GM18520 (cell line): ENCODE results near the gene N4BP2L1.
A peak's percentile ranks its signal among the peaks of the same experiment; 100 is the strongest.
"Not testable (repeated sequence)": the region's sequence is repeated elsewhere in the genome, so short reads cannot be mapped to it uniquely, and the experiment has no call there.

ENCODE experiments used
- ATAC-seq: cut with Tn5 transposase; IDR thresholded peaks from one replicate; pipeline ENCODE4 v1.9.1; 2021; ENCODE audit not compliant: unreplicated experiment

Gene N4BP2L1

GRCh38 chr13:32391101-32391619, 36.8 kb downstream of the N4BP2L1 start:
- no peak for ATAC-seq

GRCh38 chr13:32390484-32390883, 37.4 kb downstream of the N4BP2L1 start:
- ATAC-seq = no peak

DNA sequence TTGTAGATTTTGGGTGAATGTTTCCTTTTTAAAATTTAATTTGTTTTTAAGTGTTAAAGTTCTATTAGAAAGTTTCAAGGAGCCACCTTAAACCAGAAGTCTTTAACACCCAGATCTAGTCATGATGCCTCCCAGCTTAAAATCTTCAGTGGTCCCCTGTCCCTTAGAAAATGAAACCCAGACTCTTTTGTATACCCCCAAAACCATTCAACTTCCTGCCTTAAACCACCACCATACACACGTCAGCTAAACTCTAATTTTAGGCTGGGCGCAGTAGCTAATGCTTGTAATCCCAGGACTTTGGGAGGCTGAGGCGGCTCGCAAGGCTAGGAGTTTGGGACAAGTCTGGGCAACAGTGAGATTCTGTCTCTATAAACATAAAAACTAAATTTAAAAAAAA, 37.9 kb downstream of the N4BP2L1 start:
- ATAC-seq = no peak

- no peak for ATAC-seq
Observed at GRCh38 chr13:32385410-32385809, 42.5 kb downstream of the N4BP2L1 start.

GRCh38 chr13:32384702-32385101, 43.2 kb downstream of the N4BP2L1 start:
- ATAC-seq = no peak

- ATAC-seq = no peak
Observed at GRCh38 chr13:32383836-32384618, 43.9 kb downstream of the N4BP2L1 start.

DNA sequence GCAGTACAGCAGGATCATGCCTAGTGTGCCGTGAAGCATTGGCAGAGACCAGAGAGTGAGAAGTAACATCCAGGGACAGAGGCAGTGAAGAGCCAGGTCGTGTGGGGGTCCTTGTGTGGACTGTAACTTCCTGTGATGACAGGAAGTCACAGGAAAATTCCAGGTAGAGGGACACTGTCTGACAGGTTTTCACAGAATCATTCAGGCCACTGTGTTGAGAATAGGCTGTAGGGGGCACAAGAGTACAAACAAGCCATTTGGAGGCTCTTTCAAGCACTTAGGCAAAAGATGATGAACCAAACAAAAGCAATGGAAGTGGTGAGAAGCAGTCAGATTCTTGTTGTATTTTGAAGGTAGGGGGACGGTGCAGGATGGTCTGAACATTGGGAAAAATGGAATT, 46.4 kb downstream of the N4BP2L1 start:
- ATAC-seq = no peak

DNA sequence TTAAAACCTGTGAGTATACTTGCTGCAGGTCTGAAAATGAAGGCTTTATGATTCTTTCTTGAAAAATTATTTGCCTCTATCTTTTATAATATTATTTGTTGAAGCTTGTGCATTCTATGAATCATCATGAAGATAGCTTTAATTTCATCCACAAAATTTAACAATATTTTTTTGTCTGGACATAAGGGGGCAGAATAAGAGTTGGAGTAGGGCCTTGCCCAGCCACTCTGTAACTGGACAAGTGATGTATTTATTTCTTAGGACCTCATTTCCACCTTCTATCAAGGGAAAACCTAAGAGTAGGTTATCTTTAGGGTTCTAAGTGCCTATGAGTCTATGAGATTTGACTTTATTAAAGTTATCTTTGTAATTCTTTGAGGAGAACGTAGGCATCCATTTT, 49.9 kb downstream of the N4BP2L1 start:
- no peak for ATAC-seq

GRCh38 chr13:32376642-32377415, 51.1 kb downstream of the N4BP2L1 start:
- ATAC-seq = no peak

GRCh38 chr13:32370805-32371204, 57.1 kb downstream of the N4BP2L1 start:
- no peak for ATAC-seq

- ATAC-seq = no peak
Observed at GRCh38 chr13:32362574-32362973, 65.4 kb downstream of the N4BP2L1 start.

GRCh38 chr13:32355935-32356334, 72.0 kb downstream of the N4BP2L1 start:
- ATAC-seq = not testable (repeated sequence)

- ATAC-seq = peak; percentile 53
Observed at GRCh38 chr13:32354040-32354439, 73.9 kb downstream of the N4BP2L1 start.

DNA sequence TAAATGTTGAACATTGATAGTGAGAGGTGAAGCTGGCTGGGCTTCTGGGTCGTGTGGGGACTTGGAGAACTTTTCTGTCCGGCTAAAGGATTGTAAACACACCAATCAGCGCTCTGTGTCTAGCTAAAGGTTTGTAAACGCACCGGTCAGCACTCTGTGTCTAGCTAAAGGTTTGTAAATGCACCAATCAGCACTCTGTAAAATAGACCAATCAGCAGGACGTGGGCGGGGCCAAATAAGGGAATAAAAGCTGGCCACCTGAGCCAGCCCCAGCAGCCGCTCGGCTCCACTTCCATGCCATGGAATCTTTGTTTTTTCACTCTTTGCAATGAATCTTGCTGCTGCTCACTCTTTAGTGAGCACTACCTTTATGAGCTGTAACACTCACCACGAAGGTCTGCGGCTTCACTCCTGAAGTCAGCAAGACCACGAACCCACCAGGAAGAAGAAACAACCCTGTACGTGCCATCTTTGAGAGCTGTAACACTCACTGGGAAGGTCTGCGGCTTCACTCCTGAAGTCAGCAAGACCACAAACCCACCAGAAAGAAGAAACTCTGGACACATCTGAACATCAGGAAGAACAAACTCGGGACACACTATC, 77.0 kb downstream of the N4BP2L1 start:
- ATAC-seq = not testable (repeated sequence)
